HG02571 (cell line): ENCODE measurements around the gene GNAT2.

Experiments
- ATAC-seq: cut with Tn5 transposase; IDR thresholded peaks from one replicate; pipeline ENCODE4 v1.9.1; 2021; ENCODE audit warnings: mild to moderate bottlenecking, moderate library complexity; ENCODE audit not compliant: unreplicated experiment

Gene GNAT2

GRCh38 chr1:109642626-109643025 lies 23.2 kb upstream of the GNAT2 start:
- ATAC-seq: no peak

GRCh38 chr1:109641861-109642260 lies 22.4 kb upstream of the GNAT2 start:
- ATAC-seq: no peak

- no peak for ATAC-seq
Observed at GRCh38 chr1:109641078-109641740, 21.8 kb upstream of the GNAT2 start.

- ATAC-seq: peak; percentile 63
Observed at GRCh38 chr1:109640285-109640865, 21.0 kb upstream of the GNAT2 start.

- no peak for ATAC-seq
Observed at GRCh38 chr1:109639841-109640184, 20.4 kb upstream of the GNAT2 start.

DNA sequence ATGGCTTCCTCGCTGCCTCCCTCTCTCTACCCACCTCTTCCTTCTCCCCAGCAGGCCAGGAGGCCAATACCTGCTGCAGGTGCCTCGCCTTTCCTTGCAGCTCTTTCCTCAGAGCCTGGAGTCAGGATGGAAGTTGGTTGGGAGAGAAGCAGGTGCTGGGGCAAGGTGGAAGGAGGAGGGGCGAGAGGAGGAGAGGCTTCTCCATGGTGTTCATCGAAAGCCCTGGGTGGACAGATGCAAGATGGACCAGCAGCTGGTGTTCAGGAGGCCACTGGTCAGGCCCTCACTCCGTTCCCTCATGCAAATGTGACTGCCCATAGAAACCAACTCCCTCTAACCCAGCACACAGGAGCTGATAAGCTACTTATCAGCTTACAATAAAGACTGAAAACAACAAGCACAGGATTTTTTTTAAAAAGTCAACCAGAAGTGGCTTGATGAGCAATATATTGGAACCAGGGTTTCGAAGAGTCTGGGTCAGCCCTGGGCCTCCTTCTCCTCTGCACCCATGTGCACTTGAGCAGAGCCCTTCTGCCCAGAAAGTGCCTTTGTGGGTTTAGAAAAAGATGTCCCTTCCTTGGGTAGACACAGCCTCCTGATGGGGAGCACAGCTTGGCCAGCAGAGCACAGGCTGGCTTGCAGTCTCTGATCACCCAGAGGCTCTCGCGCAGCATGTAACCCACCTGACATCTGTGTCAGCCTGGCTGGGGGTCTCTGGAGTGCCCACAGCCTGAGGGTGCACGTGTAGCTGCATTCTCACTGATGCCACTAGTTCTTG lies 19.8 kb upstream of the GNAT2 start:
- ATAC-seq: no peak

DNA sequence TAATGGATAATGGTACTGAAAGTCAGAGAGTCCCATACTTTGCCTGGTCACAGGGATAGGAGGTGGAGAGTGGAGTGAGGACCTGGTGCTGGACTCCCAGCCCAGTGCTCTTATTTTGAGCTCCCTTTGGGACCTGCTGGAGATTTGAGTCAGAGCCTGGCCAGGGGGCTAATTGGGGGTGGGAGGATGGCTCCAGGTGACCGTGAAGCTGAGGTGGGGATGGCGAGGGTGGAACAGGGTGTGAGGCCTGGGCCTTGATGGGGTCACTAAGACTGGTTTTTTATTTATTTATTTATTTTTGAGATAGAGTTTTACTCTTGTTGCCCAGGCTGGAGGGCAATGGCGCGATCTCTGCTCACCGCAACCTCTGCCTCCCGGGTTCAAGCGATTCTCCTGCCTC lies 18.0 kb upstream of the GNAT2 start:
- no peak for ATAC-seq

DNA sequence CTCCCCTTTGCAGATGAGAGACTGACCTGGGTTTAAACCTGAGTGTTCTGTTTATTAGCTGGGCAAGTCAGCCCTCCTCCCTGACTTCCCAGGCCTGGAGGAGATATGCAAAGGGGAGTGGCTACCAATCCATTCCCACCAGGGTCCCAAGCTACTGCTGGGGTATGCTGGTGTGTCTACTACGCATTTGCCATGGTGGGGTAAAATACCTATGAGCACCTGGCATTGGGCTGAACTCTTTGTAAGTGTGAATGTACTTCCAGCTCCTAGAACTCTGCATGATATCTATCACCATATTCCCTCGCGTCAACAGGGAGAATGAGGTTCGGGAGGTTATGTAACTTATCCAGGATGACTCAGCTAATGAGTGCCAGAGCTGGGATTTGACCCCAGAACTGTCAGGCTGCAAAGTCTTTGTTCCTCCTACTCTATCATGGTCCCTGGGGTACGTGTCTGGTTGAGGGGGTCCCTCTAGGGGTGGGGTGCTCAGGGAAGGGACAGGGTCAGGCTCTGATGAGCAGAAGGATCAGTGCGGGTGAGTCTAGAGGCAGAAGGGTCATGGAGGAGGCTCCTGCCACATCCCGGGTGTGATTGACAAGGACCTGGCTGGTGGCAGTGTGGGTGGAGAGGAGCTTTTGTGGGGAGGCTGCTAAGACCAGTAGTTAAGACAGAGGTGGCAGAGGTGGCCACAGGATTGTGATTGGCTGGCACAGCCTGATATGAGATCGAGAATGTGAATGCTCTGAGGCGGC lies 17.0 kb upstream of the GNAT2 start:
- ATAC-seq: no peak

- ATAC-seq: no peak
Observed at GRCh38 chr1:109635862-109636200, 16.4 kb upstream of the GNAT2 start.

GRCh38 chr1:109634771-109635750 lies 15.6 kb upstream of the GNAT2 start:
- ATAC-seq: no peak

GRCh38 chr1:109634292-109634691 lies 14.9 kb upstream of the GNAT2 start:
- ATAC-seq: no peak

- ATAC-seq: no peak
Observed at GRCh38 chr1:109632671-109633346, 13.4 kb upstream of the GNAT2 start.

DNA sequence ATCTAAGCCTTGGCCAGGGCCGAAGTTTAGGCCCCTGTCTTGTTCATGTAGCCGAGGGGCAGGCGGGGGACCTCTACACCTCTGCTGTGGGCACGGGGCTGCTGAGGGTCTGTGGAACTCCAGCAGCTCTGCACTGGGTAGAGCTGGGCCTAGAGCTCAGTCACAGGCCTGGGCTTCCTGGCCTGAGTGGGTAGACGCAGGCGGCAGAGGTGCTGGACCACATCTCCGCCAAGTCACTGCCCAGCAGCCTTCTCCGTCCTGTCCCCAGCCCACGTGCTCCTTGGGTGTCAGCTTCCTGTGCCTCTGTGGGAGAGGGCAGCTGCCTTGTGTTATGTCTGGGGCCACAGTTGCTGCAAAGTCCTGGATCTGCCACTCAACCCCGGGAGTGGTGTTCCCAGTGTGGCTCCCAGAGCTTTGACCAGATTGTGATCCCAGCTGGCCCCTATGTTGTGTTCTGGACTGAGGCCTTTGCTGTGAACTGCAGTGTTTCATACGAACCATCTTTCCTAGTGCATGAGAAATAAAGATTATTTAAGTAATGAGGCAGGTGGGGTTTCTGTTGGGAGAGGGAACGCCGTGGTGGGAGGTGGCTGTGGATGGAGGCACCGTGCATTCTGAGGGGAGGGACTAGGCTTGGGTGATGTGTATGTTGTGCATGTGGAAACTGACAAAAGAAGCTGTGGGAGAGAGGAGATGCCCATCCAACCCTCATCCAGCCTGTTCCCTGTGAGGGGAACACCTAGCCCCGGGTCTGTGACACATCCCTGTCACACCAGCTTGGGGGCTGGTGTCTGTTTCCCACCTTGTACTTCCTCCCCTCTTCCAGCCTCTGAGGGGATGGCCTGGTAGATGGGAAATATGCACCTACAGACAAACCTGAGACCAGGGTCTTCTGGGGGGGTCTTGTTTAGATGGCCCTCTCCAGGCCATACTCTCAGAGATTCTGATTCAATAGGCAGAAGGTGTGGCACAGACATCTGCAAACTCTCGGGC lies 12.4 kb upstream of the GNAT2 start:
- no peak for ATAC-seq

GRCh38 chr1:109630898-109631512 lies 11.6 kb upstream of the GNAT2 start:
- ATAC-seq: no peak

- ATAC-seq: no peak
Observed at GRCh38 chr1:109630081-109630897, 10.9 kb upstream of the GNAT2 start.

DNA sequence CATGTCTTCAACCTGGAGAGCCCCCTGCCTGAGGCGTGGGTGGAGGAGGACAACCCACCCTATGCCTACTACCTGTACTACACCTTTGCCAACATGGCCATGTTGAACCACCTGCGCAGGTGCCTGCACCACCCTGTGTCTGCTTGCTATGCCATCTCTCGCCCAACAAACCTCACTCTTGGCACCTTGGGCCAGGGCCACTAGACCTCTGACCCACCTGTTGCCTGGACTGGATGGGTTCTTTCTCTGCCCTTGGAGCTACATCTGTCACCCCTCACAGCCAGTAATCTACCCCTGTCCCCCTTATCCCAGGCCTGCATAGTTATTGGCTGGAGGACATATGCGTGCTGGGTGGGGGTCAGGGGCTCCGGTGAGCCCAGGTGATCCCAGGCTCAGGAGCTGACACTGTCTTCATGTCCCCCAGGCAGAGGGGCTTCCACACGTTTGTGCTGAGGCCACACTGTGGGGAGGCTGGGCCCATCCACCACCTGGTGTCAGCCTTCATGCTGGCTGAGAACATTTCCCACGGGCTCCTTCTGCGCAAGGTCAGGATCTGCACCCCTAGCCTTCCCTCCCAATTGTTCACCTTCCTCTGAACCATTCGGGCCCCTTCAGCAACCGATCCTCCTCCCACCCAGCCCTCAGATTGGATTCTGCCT lies 10.1 kb upstream of the GNAT2 start:
- no peak for ATAC-seq
